K562 (cell line): ENCODE results near the gene GALNT9. TPM values are rescaled to one million over a fixed set of nuclear protein-coding genes. Genes with fewer than 3 reads are reported as not detected.

Experiments used
- ATAC-seq: fragments of 200-7000 bp; cut with Tn5 transposase; 3 replicates; pipeline ENCODE4 v1.9.1; 2020; ENCODE audit warnings: moderate library complexity
- BruUV-seq: library from RNA; stranded (reverse); fragments of 400-500 nt; replicated peaks from 2 replicates; lab custom pipeline; 2021; lab: Mats Ljungman, UMichigan
- CTCF ChIA-PET: fragments of 300-600 bp; formaldehyde crosslinking; extraction: SDS; loops from one replicate; lab custom pipeline; 2021; ENCODE audit warnings: low intra/inter-chr PET ratio; lab: Yijun Ruan, JAX
- POLR2A ChIA-PET: fragments of 300-600, 350-650 bp; sonication (Branson Sonifier 250); formaldehyde crosslinking; extraction: SDS; loops from one replicate; lab custom pipeline; 2021; ENCODE audit warnings: antibody characterized with exemption, inconsistent platforms; lab: Yijun Ruan, JAX
- DNase-seq, 4 experiments: peaks; one replicate each; pipeline versions ENCODE4 v3.0.0 to v3.0.0-alpha.2; 2011 to 2018; ENCODE audit warnings: low spot score in 3 of 4, mixed read lengths in 3 of 4; ENCODE audit errors: extremely low read depth in 1 of 4
- FAIRE-seq: peaks from 2 replicates; lab custom pipeline; 2011; peaks lifted over from hg19 to GRCh38; lab: Jason Lieb, UNC
- H2AFZ ChIP-seq: 2 replicates; pipeline ENCODE4 v1.6.0; 2011; ENCODE audit warnings: low read depth, low read length, control low read depth, inconsistent platforms
- H3K27ac ChIP-seq: fragments of 200-600 bp; 3 replicates; pipeline ENCODE4 v1.8.0; 2011; ENCODE audit warnings: low read depth, mild to moderate bottlenecking, control low read depth, inconsistent platforms, low read length, moderate library complexity, mixed read lengths; ENCODE audit errors: extremely low read depth
- H3K27me3 ChIP-seq, 2 experiments: fragments of 300-600 bp in 1 of 2; 2 replicates in 1 of 2; 3 replicates in 1 of 2; pipeline versions ENCODE4 v1.6.0 to v1.8.0; 2011; ENCODE audit warnings: inconsistent platforms in 2 of 2, low read length in 2 of 2, mild to moderate bottlenecking in 1 of 2, mixed read lengths in 1 of 2, moderate library complexity in 1 of 2; ENCODE audit not compliant: control insufficient read depth in 2 of 2, insufficient read depth in 2 of 2
- H3K36me3 ChIP-seq: fragments of 300-600 bp; 3 replicates; pipeline ENCODE4 v1.8.0; 2011; ENCODE audit warnings: mild to moderate bottlenecking, low read length, inconsistent platforms; ENCODE audit not compliant: control insufficient read depth, insufficient read depth
- H3K4me1 ChIP-seq, 2 experiments: fragments of 200-600 bp in 1 of 2; replicated peaks in 1 of 2; 2 replicates in 1 of 2; 3 replicates in 1 of 2; pipeline versions ENCODE4 v1.5.1 to v1.8.0; 2011; ENCODE audit warnings: inconsistent platforms in 2 of 2, low read length in 2 of 2, mild to moderate bottlenecking in 1 of 2, mixed read lengths in 1 of 2, moderate library complexity in 1 of 2; ENCODE audit not compliant: control insufficient read depth in 2 of 2, insufficient read depth in 2 of 2
- H3K4me2 ChIP-seq: 2 replicates; pipeline ENCODE4 v1.6.1; 2011; ENCODE audit warnings: low read length, control low read depth, inconsistent platforms, mixed read lengths; ENCODE audit not compliant: insufficient read depth
- H3K4me3 ChIP-seq: fragments of 200-600 bp; sonication (generic), shearing (Covaris generic); 2 replicates; pipeline ENCODE4 v1.5.1; 2016; ENCODE audit warnings: control low read depth, inconsistent platforms
- H3K79me2 ChIP-seq: fragments of 200-600 bp; 3 replicates; pipeline ENCODE4 v1.8.0; 2011; ENCODE audit warnings: low read length, inconsistent platforms; ENCODE audit not compliant: control insufficient read depth, insufficient read depth
- H3K9ac ChIP-seq, 2 experiments: 2 replicates each; pipeline versions ENCODE4 v1.6.0 to v1.6.1; 2011; ENCODE audit warnings: low read depth in 2 of 2, low read length in 2 of 2, control low read depth in 1 of 2, inconsistent platforms in 1 of 2, mild to moderate bottlenecking in 1 of 2, mixed read lengths in 1 of 2; ENCODE audit not compliant: insufficient read depth in 1 of 2
- H3K9me1 ChIP-seq: one replicate; pipeline ENCODE4 v1.6.0; 2011; ENCODE audit warnings: inconsistent platforms, mild to moderate bottlenecking, low read length, moderate library complexity; ENCODE audit not compliant: control insufficient read depth, insufficient read depth
- H3K9me3 ChIP-seq: replicated peaks from 2 replicates; pipeline ENCODE4 v1.5.1; 2011; ENCODE audit warnings: low read depth, low read length, inconsistent platforms; ENCODE audit not compliant: control insufficient read depth, insufficient read depth
- H4K20me1 ChIP-seq: replicated peaks from 2 replicates; pipeline ENCODE4 v1.6.1; 2011; ENCODE audit warnings: low read length, inconsistent platforms, mixed read lengths; ENCODE audit not compliant: control insufficient read depth, insufficient read depth
- BRCA1 ChIP-seq, 2 experiments: fragments of 450-650 bp in 1 of 2; sonication (generic) in 1 of 2; formaldehyde crosslinking in 1 of 2; IDR thresholded peaks; 2 replicates each; pipeline versions ENCODE4 v1.5.0 to v1.6.1; 2017 to 2020; ENCODE audit warnings: mild to moderate bottlenecking in 1 of 2, missing genetic modification reagents in 1 of 2
- MBD1 ChIP-seq: fragments of 250-450 bp; sonication (Bioruptor Pico); IDR thresholded peaks from 2 replicates; pipeline ENCODE4 v1.8.0; 2022; ENCODE audit warnings: inconsistent platforms
- MCM3 ChIP-seq: fragments of 450-650 bp; IDR thresholded peaks from 2 replicates; pipeline ENCODE4 v1.6.1; 2016
- NFYB ChIP-seq: IDR thresholded peaks from 2 replicates; pipeline ENCODE4 v1.6.1; 2011; ENCODE audit warnings: mild to moderate bottlenecking, moderate library complexity; ENCODE audit not compliant: insufficient read length; ENCODE audit errors: extremely low read depth
- NR2C2 ChIP-seq, 2 experiments: fragments of 200-800 bp in 1 of 2; sonication (Bioruptor generic) in 1 of 2; sonication (generic) in 1 of 2; formaldehyde crosslinking in 1 of 2; IDR thresholded peaks; 2 replicates each; pipeline versions ENCODE4 v1.6.1 to v1.8.0; 2016 to 2022; ENCODE audit warnings: mild to moderate bottlenecking in 1 of 2, missing compliant biosample characterization in 1 of 2, missing genetic modification characterization in 1 of 2, missing genetic modification reagents in 1 of 2
- SIN3A ChIP-seq, 2 experiments: fragments of 150-350 bp in 1 of 2; IDR thresholded peaks; 2 replicates each; pipeline ENCODE4 v1.6.1; 2011 to 2016; ENCODE audit warnings: borderline replicate concordance in 2 of 2, low read depth in 2 of 2, low read length in 2 of 2, mild to moderate bottlenecking in 2 of 2, moderate library complexity in 2 of 2; ENCODE audit not compliant: control insufficient read depth in 1 of 2
- SMARCB1 ChIP-seq: IDR thresholded peaks from 2 replicates; pipeline ENCODE4 v1.6.1; 2011; ENCODE audit warnings: improper control_type of control experiment, low read depth; ENCODE audit not compliant: insufficient read length
- SREBF2 ChIP-seq: sonication (generic); formaldehyde crosslinking; IDR thresholded peaks from 2 replicates; pipeline ENCODE4 v1.4.0; 2020; ENCODE audit warnings: mild to moderate bottlenecking, missing genetic modification reagents
- TAF15 ChIP-seq: fragments of 200-400 bp; formaldehyde crosslinking; IDR thresholded peaks from 2 replicates; pipeline ENCODE4 v1.6.1; 2017; ENCODE audit warnings: mild to moderate bottlenecking, low read depth, low read length, moderate library complexity
- ZBTB7A ChIP-seq: IDR thresholded peaks from 2 replicates; pipeline ENCODE4 v1.6.1; 2011; ENCODE audit warnings: low read depth, mild to moderate bottlenecking, low read length, moderate library complexity, borderline replicate concordance; ENCODE audit not compliant: control insufficient read depth
- ZBTB8A ChIP-seq: fragments of 450-650 bp; IDR thresholded peaks from 2 replicates; pipeline ENCODE4 v1.6.1; 2018; ENCODE audit warnings: mild to moderate bottlenecking, moderate library complexity; ENCODE audit not compliant: partially characterized antibody
- ZMIZ1 ChIP-seq, 2 experiments: fragments of 150-350 bp in 1 of 2; IDR thresholded peaks; 2 replicates each; pipeline ENCODE4 v1.6.1; 2012 to 2016; ENCODE audit warnings: low read depth in 2 of 2, low read length in 2 of 2, mild to moderate bottlenecking in 1 of 2, moderate library complexity in 1 of 2
- ZNF431 ChIP-seq: sonication (generic); formaldehyde crosslinking; IDR thresholded peaks from 2 replicates; pipeline ENCODE4 v1.8.0; 2022; ENCODE audit warnings: mild to moderate bottlenecking, missing genetic modification reagents
- WGBS: fragments of 100-300 bp; shearing (Covaris generic); methylation state at CpG from one replicate; pipeline ENCODE4 v1.1.6; 2016; ENCODE audit warnings: low coverage, mixed read lengths; ENCODE audit not compliant: insufficient coverage; ENCODE audit errors: missing lambda C conversion rate; 5-methylcytosine and 5-hydroxymethylcytosine counted together
- in situ Hi-C: fragments of 300-500 bp; cut with MboI; formaldehyde crosslinking; loops from 4 replicates; pipeline ENCODE4 v1.15.0; 2018; ENCODE audit warnings: inconsistent platforms, mixed read lengths
- intact Hi-C: fragments of 100-400 bp; cut with micrococcal nuclease; formaldehyde crosslinking; loops from 2 replicates; pipeline ENCODE4 v1.14.2; 2022
- polyA plus RNA-seq, 8 experiments: library from polyadenylated mRNA; depleted of rRNA in 4 of 8; stranded (reverse) in 5 of 8; unstranded in 3 of 8; fragments of >200 nt; fragmentation: Nextera tagmentation in 2 of 8; fragmentation: Illumina TruSeq in 1 of 8; extraction: Ambion mirVana in 2 of 8; extraction: Trizol in 1 of 8; gene quantifications; 2 replicates each; pipeline versions ENCODE4 v1.2.1 to v1.2.3, GENCODE V29; 2011 to 2014; ENCODE audit warnings: inconsistent platforms in 1 of 8, missing spikeins in 1 of 8
- total RNA-seq, 7 experiments: library from RNA; depleted of rRNA in 6 of 7; stranded (reverse); fragments of >200 nt in 6 of 7; fragmentation: Illumina TruSeq in 2 of 7; extraction: Trizol in 2 of 7; gene quantifications; 2 replicates each; pipeline versions ENCODE4 v1.2.1 to v1.2.3, GENCODE V29; 2011 to 2021; ENCODE audit warnings: low replicate concordance in 1 of 7

GALNT9 gene
- total and polyA plus RNA-seq, 9 of the 15 experiments (the other 6 are each of a cell fraction or from before 2014, with no cell fraction given) = not detected

GRCh38 chr12:132276066-132276826, 53.1 kb downstream of the GALNT9 start (continued):
- TF ChIP-seq MBD1 (CRISPR knock-in tag) (no peak), NFYB (no peak), ZBTB7A (no peak), ZBTB8A (no peak), BRCA1 (IDR thresholded peaks at IDR 0.05) (no peak), BRCA1 (CRISPR knock-in tag; IDR thresholded peaks at IDR 0.05) (no peak), MCM3 (no peak), ZNF431 (CRISPR knock-in tag) (no peak), SMARCB1 (no peak)
- TF ChIP-seq, all 486 proteins: peak for 0

- no peak for ATAC-seq
- FAIRE-seq = no peak
- no TSS peak for BruUV-seq
- no peak overlapping the region for H3K9ac ChIP-seq
- POLR2A ChIA-PET = interaction anchor here (0.6 to 1.1 kb wide), 4 partner anchors 9 to 194 kb away, joined by 3 to 4 read pairs (median 3); no protein-coding TSS in a partner anchor
- no peak overlapping the region for H3K27ac ChIP-seq
- intact Hi-C loops = no loop called here
- CTCF ChIA-PET = no interaction called here
- no peaks in the 10 kb centered on the region for H3K36me3 ChIP-seq
- H3K27me3 ChIP-seq = peaks cover 27 to 89% of the 10 kb centered on the region in 2 experiments; a peak in 4 of 5 replicates
- no peak overlapping the region for H2AFZ ChIP-seq
- H3K79me2 ChIP-seq = no peaks in the 10 kb centered on the region
- in situ Hi-C loops = no loop called here
- no peak overlapping the region for H3K4me2 ChIP-seq
- H3K9me3 ChIP-seq = no peaks in the 10 kb centered on the region
- no peaks in the 10 kb centered on the region for H3K9me1 ChIP-seq
- peaks cover 8% of the 10 kb centered on the region; the same call in 1 of the 2 replicates for H4K20me1 ChIP-seq
- H3K4me3 ChIP-seq = no peak overlapping the region
- H3K4me1 ChIP-seq = peaks cover 0 to 26% of the 10 kb centered on the region in 2 experiments; a peak in 2 of 5 replicates
- DNase-seq = no peak
- WGBS = 21% methylated on average over 17 of the region's 18 CpGs
- TF ChIP-seq SREBF2 (CRISPR knock-in tag) = no peak
- TF ChIP-seq SIN3A (IDR thresholded peaks at IDR 0.05; ENCODE audit: borderline replicate concordance in 2 of 2, control insufficient read depth in 1 of 2, low read depth in 2 of 2, low read length in 2 of 2) = no peak
- TF ChIP-seq NR2C2 (CRISPR knock-in tag; IDR thresholded peaks at IDR 0.05) = no peak
- no peak for TF ChIP-seq NR2C2 (tag; IDR thresholded peaks at IDR 0.05)
- no peak for TF ChIP-seq TAF15
- TF ChIP-seq ZMIZ1 (IDR thresholded peaks at IDR 0.05; ENCODE audit: low read depth in 2 of 2, low read length in 2 of 2) = no peak
Measured at GRCh38 chr12:132275631-132276030, 53.8 kb downstream of the GALNT9 start.
